Stimulated activated naive CD8-positive, alpha-beta T cell treated with anti-CD3 and anti-CD28 coated beads, Interleukin-15, Interleukin-2, amounts not matched to agents 100 U/mL and 50 U/mL, for 24 hours (primary cell): ENCODE results near the gene PLEKHG4B.

Experiments
- ATAC-seq: fragments of 150-1000 bp; cut with Tn5 transposase; one replicate; pipeline ENCODE4 v1.10.0; 2021
- DNase-seq: peaks from one replicate; pipeline ENCODE4 v3.0.0; 2021

PLEKHG4B gene

DNA sequence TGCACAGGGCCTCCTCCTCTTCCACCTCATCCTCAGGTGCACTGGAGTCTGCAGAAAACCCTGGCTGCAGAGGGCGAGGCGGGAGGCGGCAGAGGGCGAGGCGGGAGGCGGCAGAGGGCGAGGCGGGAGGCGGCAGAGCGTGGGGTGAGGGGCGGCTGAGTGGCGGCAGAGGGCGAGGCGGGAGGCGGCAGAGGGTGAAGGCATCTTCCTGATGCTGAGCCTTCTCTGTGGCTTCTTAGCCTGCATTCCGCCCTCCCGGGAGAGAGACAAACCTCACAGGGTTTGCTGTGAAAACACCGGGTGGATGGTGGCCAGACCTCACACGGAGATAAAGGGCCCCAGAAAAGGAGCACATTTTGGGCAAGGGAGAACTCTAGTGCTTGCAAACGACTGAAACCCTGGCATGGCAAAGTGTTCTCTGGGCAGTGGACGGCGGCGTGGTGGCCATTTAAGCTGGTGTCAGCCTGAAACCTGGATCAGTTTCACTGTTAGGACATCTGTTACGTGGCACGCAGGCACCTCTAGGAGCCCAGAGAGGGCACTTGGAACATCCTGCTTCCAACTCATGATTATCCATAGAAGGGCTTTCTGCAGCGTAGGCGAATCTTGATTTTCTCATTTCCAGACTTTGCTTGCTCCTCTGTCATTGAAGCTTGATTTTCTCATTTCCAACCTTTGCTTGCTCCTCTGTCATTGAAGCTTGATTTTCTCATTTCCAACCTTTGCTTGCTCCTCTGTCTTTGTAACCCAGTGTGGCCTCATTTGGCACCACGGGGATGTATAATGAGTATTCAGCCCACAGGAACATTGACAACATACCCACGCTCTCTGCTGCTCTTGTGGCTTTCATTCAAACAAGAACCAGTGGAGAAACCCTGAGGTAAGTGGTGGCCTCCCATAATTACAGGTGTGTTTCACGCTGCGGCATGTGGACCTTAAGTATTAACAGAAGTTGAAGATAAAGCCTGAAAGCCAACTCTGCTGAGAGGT, 16.3 kb upstream of the PLEKHG4B start:
- DNase-seq (no peak), ATAC-seq (no peak)

- DNase-seq = no peak
- ATAC-seq = no peak
These were observed 15.4 kb upstream of the PLEKHG4B start for GRCh38 chr5:76358-77169.

DNA sequence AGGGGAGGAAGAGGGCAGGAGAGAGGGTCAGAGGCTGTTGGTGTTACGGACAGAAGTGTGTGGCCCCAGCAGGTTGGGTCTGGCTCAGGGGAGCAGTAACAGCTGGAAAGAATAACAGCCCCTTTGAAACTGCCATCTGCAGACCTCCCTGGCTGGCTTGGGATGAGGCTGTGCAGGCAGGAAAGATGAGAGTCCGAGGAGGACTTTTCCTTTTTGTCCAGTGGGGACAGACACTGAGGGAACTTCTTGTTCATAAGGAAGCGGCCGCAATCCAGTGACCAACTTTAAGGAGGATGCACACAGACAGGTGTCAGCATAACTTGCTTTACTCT, 14.8 kb upstream of the PLEKHG4B start:
- DNase-seq (no peak), ATAC-seq (no peak)

- DNase-seq = no peak
- ATAC-seq = no peak
These were observed 14.4 kb upstream of the PLEKHG4B start for GRCh38 chr5:77546-77945.

GRCh38 chr5:77957-78804, 13.8 kb upstream of the PLEKHG4B start:
- ATAC-seq = peak; percentile 70

DNA sequence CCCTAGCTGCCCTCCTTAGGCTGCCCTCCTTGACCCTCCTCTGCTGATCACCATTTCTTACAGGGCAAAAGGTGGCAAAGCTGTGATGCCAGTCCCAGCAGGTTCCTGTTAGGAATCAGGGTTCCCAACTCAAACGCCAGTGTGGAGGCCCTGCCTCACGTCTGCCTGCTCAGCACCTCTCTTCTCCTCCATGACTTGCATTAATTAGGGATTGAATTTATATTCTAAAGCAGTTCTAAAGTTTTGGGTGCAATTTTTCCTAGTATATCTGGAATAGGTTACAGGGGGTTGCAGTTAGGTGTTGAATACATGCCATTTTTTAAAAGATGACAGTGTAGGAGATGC, 13.2 kb upstream of the PLEKHG4B start:
- no peak for DNase-seq
- ATAC-seq = no peak

More at GRCh38 chr5:77957-78804, 13.8 kb upstream of the PLEKHG4B start:
- peak; percentile 44 for DNase-seq

DNA sequence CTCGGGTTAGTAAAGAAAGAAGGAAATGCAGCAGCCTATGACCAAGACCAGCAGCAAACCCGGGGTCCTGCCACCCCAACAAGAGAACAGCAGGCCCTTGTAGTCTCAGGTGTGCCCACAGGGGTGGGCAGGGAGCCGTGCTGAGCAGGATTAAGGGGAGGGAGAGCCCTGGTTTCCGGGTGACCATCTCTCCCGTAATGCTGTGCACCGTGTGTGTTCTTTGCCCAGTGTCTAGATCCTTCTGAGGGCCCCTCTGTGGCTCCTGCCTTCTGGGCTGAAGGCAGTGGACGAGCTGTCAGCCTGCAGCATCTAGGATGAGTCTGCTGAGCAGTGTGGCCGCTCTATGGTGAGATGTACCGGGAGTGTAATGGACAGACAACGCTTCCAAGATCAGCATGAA, 12.7 kb upstream of the PLEKHG4B start:
- ATAC-seq (no peak), DNase-seq (no peak)

DNA sequence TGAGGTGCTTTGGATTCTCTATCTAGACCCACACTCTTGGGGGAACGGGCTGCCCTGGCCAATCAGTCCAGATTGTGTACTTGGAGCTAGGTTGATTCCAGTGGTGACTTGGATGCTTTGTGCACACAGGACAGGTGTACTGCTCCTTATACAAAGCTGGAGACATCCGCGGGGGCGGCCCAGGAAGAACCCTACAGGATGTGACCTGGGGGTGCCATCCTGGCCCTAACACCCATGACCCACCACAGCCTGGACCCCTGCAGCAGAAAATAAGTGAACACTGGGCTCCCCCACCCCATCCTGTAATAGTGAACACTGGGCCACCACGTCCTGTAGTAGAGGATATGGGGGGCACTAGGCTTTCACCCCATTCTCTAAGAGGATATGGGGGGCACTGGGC, 12.1 kb upstream of the PLEKHG4B start:
- ATAC-seq (no peak), DNase-seq (no peak)

- ATAC-seq = no peak
- DNase-seq = no peak
These were observed 10.5 kb upstream of the PLEKHG4B start for GRCh38 chr5:81391-82021.

GRCh38 chr5:82097-82496, 9.9 kb upstream of the PLEKHG4B start:
- DNase-seq = no peak
- no peak for ATAC-seq

DNA sequence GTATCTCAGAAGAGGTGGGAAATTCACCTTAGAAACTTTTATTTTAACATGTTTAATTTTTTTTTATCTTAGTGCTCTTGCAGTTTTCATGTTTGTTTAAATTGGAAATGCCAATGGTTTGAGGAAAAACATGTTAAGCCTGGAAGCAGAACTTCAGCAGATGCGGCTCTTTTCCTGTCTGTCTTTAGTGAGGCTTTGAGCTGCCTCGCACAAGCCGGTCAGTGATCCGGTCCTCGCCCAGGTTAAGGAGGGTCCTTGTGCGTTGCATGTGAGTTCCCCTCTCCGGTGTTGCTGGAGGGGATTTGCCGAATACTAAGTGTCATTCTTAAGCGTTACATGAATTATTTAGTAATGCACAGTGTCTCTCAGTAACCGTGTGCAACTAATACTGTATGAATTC, 9.4 kb upstream of the PLEKHG4B start:
- no peak for ATAC-seq
- no peak for DNase-seq

- ATAC-seq = no peak
These were observed 8.9 kb upstream of the PLEKHG4B start for GRCh38 chr5:83029-83428.

DNA sequence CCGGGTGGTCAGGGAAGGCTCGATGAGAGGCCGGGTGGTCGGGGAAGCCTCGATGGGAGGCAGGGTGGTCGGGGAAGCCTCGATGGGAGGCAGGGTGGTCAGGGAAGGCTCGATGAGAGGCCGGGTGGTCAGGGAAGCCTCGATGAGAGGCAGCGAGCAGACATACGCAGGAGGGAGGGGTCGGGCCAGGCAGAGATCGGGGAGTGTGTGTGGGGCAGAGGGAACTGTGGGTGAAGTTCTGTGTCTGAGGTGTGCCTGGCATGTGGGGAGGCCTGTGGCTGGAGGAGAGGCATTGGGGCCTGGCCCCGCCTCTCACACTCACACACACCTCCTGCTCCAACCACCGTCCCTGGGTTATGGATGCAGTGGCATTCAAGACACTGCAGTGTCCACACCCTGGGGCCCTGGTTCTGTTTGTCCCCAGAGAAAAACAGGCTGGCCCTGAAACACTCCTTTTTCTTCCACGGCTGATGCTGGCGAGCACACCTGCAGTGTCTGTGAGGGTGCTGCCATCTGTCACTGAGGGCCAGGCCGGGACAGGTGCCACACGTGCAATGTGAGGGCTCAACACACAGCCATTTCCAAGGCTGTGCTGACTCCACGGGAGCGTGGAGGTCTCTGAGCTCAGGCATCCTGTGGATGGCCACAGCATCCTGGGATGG, 6.5 kb upstream of the PLEKHG4B start:
- DNase-seq (no peak), ATAC-seq (no peak)

More at GRCh38 chr5:83029-83428, 8.9 kb upstream of the PLEKHG4B start:
- DNase-seq = no peak

GRCh38 chr5:89337-90286, 2.4 kb upstream of the PLEKHG4B start:
- DNase-seq (no peak), ATAC-seq (no peak)

DNA sequence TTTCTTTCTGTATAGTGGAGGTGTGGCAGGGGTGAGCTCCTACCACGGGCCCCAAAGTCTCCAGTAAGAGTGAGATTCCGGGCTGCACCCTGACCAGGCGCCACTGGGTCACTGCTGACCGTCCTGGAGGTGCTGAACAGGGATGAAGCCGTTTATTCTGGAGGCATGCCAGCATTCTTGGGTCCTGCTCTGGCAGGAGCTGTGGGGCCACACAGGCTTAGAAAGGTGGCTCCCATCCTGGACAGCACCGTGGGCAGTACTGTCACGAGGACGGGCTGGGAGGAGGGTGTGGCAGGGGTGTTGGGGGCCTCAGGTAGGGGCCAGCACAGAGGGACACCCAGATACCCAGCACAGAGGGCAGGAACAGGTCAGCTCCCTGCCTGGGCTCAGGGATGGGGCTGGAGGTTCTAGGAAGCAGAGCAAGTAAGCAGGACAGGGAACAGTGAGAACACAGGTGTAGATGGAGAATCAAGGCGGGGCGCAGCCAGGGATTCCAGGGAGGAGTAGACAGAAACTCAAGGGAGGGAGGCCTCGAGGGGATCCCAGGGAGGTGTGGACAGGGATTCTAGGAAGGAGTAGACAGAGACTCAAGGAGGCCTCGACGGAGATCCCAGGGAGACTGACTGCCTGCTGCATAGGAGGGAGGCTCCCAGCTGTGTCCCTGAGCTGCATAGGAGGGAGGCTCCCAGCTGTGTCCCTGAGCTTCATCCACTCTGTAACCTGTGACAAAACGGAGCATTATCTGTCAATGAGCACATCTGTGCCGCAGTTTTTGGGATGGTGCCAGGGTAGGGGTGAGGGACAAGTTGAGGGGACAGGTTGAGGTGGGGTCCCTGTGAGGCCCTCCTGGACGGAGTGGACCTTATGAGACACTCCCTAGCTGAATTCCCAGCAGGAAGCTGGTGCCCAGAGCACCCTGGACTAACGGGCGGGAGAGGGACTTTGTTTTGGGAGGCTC, 1.1 kb upstream of the PLEKHG4B start:
- ATAC-seq (peak; percentile 42), DNase-seq (no peak)

GRCh38 chr5:92401-93220, 643 bp downstream of the PLEKHG4B start:
- ATAC-seq = no peak
- no peak for DNase-seq

DNA sequence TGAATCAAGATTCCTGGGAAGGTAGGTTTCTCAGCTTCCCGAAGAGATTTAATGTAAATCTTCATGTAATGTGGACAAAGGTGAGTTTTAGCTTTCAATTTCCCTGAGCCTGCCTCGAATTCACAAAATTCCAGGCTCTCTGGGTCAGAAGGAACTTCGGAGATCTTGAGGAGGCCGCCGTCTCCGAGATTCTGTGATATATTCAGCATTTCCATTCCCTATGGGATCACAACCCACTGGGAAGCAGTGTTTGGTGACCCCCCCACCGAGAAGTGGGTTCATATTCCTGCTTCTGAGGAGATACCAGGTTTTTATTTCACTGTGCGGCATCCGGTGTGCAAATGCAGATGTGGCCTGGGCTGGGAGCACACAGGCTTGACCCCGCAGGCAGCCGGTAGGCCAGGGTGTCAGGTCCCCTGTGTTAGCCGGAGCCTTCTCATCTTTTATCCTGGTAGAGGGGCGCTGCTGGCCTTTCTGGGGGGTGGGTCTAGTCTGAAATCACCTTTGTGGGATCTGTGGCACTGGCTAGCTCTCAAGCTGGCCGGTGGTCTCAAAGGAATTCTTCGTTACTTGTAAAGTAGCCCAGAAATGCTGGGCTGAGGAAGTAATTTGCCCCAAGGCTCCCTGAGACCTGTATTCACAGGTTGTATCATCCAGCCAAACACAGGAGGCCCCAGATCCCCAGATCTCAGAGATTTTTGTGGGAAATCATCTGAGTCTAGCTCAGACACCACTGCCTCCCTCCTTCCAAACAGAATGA, 1.4 kb downstream of the PLEKHG4B start:
- no peak for DNase-seq
- no peak for ATAC-seq
